Right kidney (tissue), 9 donors: Measurements from ENCODE around the gene CHAC2.
A peak's percentile ranks its signal among the peaks of the same experiment; 100 is the strongest.
"Not testable (repeated sequence)": the region's sequence is repeated elsewhere in the genome, so short reads cannot be mapped to it uniquely, and the experiment has no call there.

Experiments used
- DNase-seq: peaks from one replicate; pipeline ENCODE4 v3.0.0-alpha.2; 2016
- long read RNA-seq, 8 donors: transcript quantifications; one replicate each; lab custom pipeline, GENCODE V29; 2026

The CHAC2 gene
- long read RNA-seq, donor 1, partial matches to known transcripts: 0 of 4 reads
- long read RNA-seq, donor 1, other reads (novel, unspliced or antisense): 0 of 4 reads
- long read RNA-seq, donor 2: 0 reads
- long read RNA-seq, donor 3, partial matches to known transcripts: 0 of 1 reads
- long read RNA-seq, donor 3, other reads (novel, unspliced or antisense): 0 of 1 reads
- long read RNA-seq, donor 4, partial matches to known transcripts: 0 of 3 reads
- long read RNA-seq, donor 4, other reads (novel, unspliced or antisense): 0 of 3 reads
- long read RNA-seq, donor 5, partial matches to known transcripts: 0 of 1 reads
- long read RNA-seq, donor 5, other reads (novel, unspliced or antisense): 0 of 1 reads
- long read RNA-seq, donor 6, partial matches to known transcripts: 0 of 2 reads
- long read RNA-seq, donor 6, other reads (novel, unspliced or antisense): 0 of 2 reads
- long read RNA-seq, donor 7, partial matches to known transcripts: 0 of 4 reads
- long read RNA-seq, donor 7, other reads (novel, unspliced or antisense): 0 of 4 reads
- long read RNA-seq, donor 8, partial matches to known transcripts: 0 of 4 reads
- long read RNA-seq, donor 8, other reads (novel, unspliced or antisense): 0 of 4 reads

- peak; percentile 94 for DNase-seq
Measured at GRCh38 chr2:53767405-53768241, at the start of gene CHAC2. Gene CHAC2 (plus strand): TSS chr2:53767804. CDS start chr2:53767887, 83 bp downstream.

- not testable (repeated sequence) for DNase-seq
Measured at GRCh38 chr2:53720944-53721343, 46.7 kb upstream of the CHAC2 start.

GRCh38 chr2:53724536-53724935, 43.1 kb upstream of the CHAC2 start:
- no peak for DNase-seq

- no peak for DNase-seq
Measured at GRCh38 chr2:53725662-53726061, 41.9 kb upstream of the CHAC2 start.

- DNase-seq: no peak
Measured at GRCh38 chr2:53727921-53728320, 39.7 kb upstream of the CHAC2 start.

- DNase-seq: no peak
Measured at GRCh38 chr2:53729143-53729762, 38.4 kb upstream of the CHAC2 start.

- no peak for DNase-seq
Measured at GRCh38 chr2:53737091-53737490, 30.5 kb upstream of the CHAC2 start.

- DNase-seq: no peak
Measured at GRCh38 chr2:53739032-53739431, 28.6 kb upstream of the CHAC2 start.

GRCh38 chr2:53740170-53740569, 27.4 kb upstream of the CHAC2 start:
- no peak for DNase-seq

GRCh38 chr2:53744395-53745065, 23.1 kb upstream of the CHAC2 start:
- DNase-seq: no peak

GRCh38 chr2:53750041-53750768, 17.4 kb upstream of the CHAC2 start:
- DNase-seq: no peak

GRCh38 chr2:53751728-53752127, 15.9 kb upstream of the CHAC2 start:
- DNase-seq: no peak

GRCh38 chr2:53752385-53752784, 15.2 kb upstream of the CHAC2 start:
- no peak for DNase-seq

GRCh38 chr2:53753041-53753440, 14.6 kb upstream of the CHAC2 start:
- no peak for DNase-seq

- no peak for DNase-seq
Measured at GRCh38 chr2:53755121-53755520, 12.5 kb upstream of the CHAC2 start.

- DNase-seq: no peak
Measured at GRCh38 chr2:53756644-53757043, 11.0 kb upstream of the CHAC2 start.

GRCh38 chr2:53757206-53757605, 10.4 kb upstream of the CHAC2 start:
- DNase-seq: not testable (repeated sequence)

GRCh38 chr2:53765767-53766166, 1.8 kb upstream of the CHAC2 start:
- DNase-seq: no peak

GRCh38 chr2:53768242-53768542, 588 bp downstream of the CHAC2 start:
- DNase-seq: no peak

GRCh38 chr2:53769318-53769945, 1.8 kb downstream of the CHAC2 start:
- DNase-seq: no peak

GRCh38 chr2:53770264-53770663, 2.7 kb downstream of the CHAC2 start:
- no peak for DNase-seq
